Ascending aorta (tissue), 2 donors: Measurements from ENCODE around the gene LDLRAP1. TPM values are rescaled to one million over a fixed set of nuclear protein-coding genes. Genes with fewer than 3 reads are reported as not detected.

ENCODE experiments used
- DNase-seq, 2 donors: peaks; one replicate each; pipeline ENCODE4 v3.0.0-alpha.2; 2019; ENCODE audit warnings: low spot score in 2 of 2
- H3K27ac ChIP-seq, 2 donors: fragments of 200-600 bp; sonication (generic); one replicate each; pipeline ENCODE4 v1.5.1; 2016 to 2017; ENCODE audit warnings: mild to moderate bottlenecking in 1 of 2
- H3K27me3 ChIP-seq: fragments of 200-600 bp; sonication (generic); one replicate; pipeline ENCODE4 v1.5.1; 2017
- H3K36me3 ChIP-seq, 2 donors: fragments of 200-600 bp; sonication (generic); one replicate each; pipeline ENCODE4 v1.5.1; 2016
- H3K4me1 ChIP-seq, 2 donors: fragments of 200-600 bp; sonication (generic); one replicate each; pipeline ENCODE4 v1.5.1; 2016 to 2017; ENCODE audit warnings: mild to moderate bottlenecking in 1 of 2
- H3K4me3 ChIP-seq, 2 donors: fragments of 200-600 bp; sonication (generic); one replicate each; pipeline ENCODE4 v1.5.1; 2016 to 2017; ENCODE audit warnings: mild to moderate bottlenecking in 1 of 2
- H3K9me3 ChIP-seq, 2 donors: fragments of 200-600 bp; sonication (generic); one replicate each; pipeline ENCODE4 v1.5.1; 2016
- CTCF ChIP-seq, 3 experiments: fragments of 200-600 bp in 2 of 3; fragments of 450-650 bp in 1 of 3; sonication (generic) in 2 of 3; IDR thresholded peaks; one replicate each; pipeline ENCODE4 v1.5.1; 2016 to 2019; ENCODE audit warnings: antibody characterized with exemption in 3 of 3, mild to moderate bottlenecking in 1 of 3, moderate library complexity in 1 of 3
- intact Hi-C: fragments of 100-400 bp; cut with DNase I; formaldehyde crosslinking; loops from one replicate; pipeline ENCODE4 v1.15.1; 2023
- total RNA-seq: library from RNA; depleted of rRNA; stranded (reverse); fragments of >200 nt; gene quantifications from one replicate; pipeline ENCODE4 v1.1.0, GENCODE V29; 2016

LDLRAP1 gene
- total RNA-seq, 1 donor from 2014 or later: 75.4 TPM

- Histone ChIP-seq H3K27ac (peak overlapping the region; percentile 87 to 95), H3K4me1 (peaks cover 18 to 46% of the 10 kb centered on the region in 2 donors)
Measured at GRCh38 chr1:25565626-25566025, 22.2 kb downstream of the LDLRAP1 start.

GRCh38 chr1:25566176-25566729 lies 22.8 kb downstream of the LDLRAP1 start:
- no peaks in the 10 kb centered on the region for H3K9me3 ChIP-seq
- H3K27ac ChIP-seq: peak overlapping the region; percentile 87 to 95
- intact Hi-C loops: no loop called here
- no peak for DNase-seq
- TF ChIP-seq CTCF (IDR thresholded peaks at IDR 0.05): no peak
- peaks cover 9 to 38% of the 10 kb centered on the region in 2 donors for H3K36me3 ChIP-seq
- no peak overlapping the region for H3K4me3 ChIP-seq
- H3K4me1 ChIP-seq: peaks cover 18 to 46% of the 10 kb centered on the region in 2 donors
- no peaks in the 10 kb centered on the region for H3K27me3 ChIP-seq

More at GRCh38 chr1:25565626-25566025, 22.2 kb downstream of the LDLRAP1 start:
- H3K36me3 ChIP-seq: peaks cover 9 to 40% of the 10 kb centered on the region in 2 donors
- DNase-seq: no peak
- no peaks in the 10 kb centered on the region for H3K27me3 ChIP-seq
- intact Hi-C loops: no loop called here
- TF ChIP-seq CTCF (IDR thresholded peaks at IDR 0.05): no peak
- no peak overlapping the region for H3K4me3 ChIP-seq
- no peaks in the 10 kb centered on the region for H3K9me3 ChIP-seq

- intact Hi-C loops: loop anchor here (1.0 kb wide), 1 partner anchor 24 kb away; the partner anchor contains the start of gene LDLRAP1
- peaks cover 18 to 41% of the 10 kb centered on the region in 2 donors for H3K4me1 ChIP-seq
- TF ChIP-seq CTCF (IDR thresholded peaks at IDR 0.05): peak in 1 of 3 experiments; percentile 16
- peak overlapping the region; percentile 87 to 95 for H3K27ac ChIP-seq
- H3K27me3 ChIP-seq: no peaks in the 10 kb centered on the region
- peaks cover 9 to 34% of the 10 kb centered on the region in 2 donors for H3K36me3 ChIP-seq
- no peaks in the 10 kb centered on the region for H3K9me3 ChIP-seq
- no peak overlapping the region for H3K4me3 ChIP-seq
- peak in 1 of 2 donors; percentile 83 for DNase-seq
Measured at GRCh38 chr1:25566730-25567341, 23.4 kb downstream of the LDLRAP1 start.

- H3K4me1 ChIP-seq: peaks cover 18 to 39% of the 10 kb centered on the region in 2 donors
- intact Hi-C loops: loop anchor here (1.0 kb wide), 2 partner anchors 23 to 24 kb away; partner anchors contain the start of gene LDLRAP1
- TF ChIP-seq CTCF (IDR thresholded peaks at IDR 0.05): no peak
- H3K27ac ChIP-seq: peak overlapping the region; percentile 87 to 95
- no peak for DNase-seq
- H3K9me3 ChIP-seq: no peaks in the 10 kb centered on the region
- no peaks in the 10 kb centered on the region for H3K27me3 ChIP-seq
- no peak overlapping the region for H3K4me3 ChIP-seq
- peaks cover 4 to 26% of the 10 kb centered on the region in 2 donors for H3K36me3 ChIP-seq
Measured at GRCh38 chr1:25567710-25568089, 24.3 kb downstream of the LDLRAP1 start.

- H3K27me3 ChIP-seq: no peaks in the 10 kb centered on the region
- H3K9me3 ChIP-seq: no peaks in the 10 kb centered on the region
- intact Hi-C loops: loop anchor here (1.0 kb wide), 1 partner anchor 22 kb away; no protein-coding TSS in a partner anchor
- no peak overlapping the region for H3K4me3 ChIP-seq
- peak overlapping the region; percentile 87 to 95 for H3K27ac ChIP-seq
- no peak for TF ChIP-seq CTCF (IDR thresholded peaks at IDR 0.05)
- no peak for DNase-seq
- H3K4me1 ChIP-seq: peaks cover 18 to 43% of the 10 kb centered on the region in 2 donors
- peaks cover 4 to 22% of the 10 kb centered on the region in 2 donors for H3K36me3 ChIP-seq
Measured at GRCh38 chr1:25568090-25568833, 24.9 kb downstream of the LDLRAP1 start.
